Measurements from ENCODE around the gene SCYL2.
A peak's percentile ranks its signal among the peaks of the same experiment; 100 is the strongest.
"Not testable (repeated sequence)": the region's sequence is repeated elsewhere in the genome, so short reads cannot be mapped to it uniquely, and the experiment has no call there.

The SCYL2 gene, protein sequence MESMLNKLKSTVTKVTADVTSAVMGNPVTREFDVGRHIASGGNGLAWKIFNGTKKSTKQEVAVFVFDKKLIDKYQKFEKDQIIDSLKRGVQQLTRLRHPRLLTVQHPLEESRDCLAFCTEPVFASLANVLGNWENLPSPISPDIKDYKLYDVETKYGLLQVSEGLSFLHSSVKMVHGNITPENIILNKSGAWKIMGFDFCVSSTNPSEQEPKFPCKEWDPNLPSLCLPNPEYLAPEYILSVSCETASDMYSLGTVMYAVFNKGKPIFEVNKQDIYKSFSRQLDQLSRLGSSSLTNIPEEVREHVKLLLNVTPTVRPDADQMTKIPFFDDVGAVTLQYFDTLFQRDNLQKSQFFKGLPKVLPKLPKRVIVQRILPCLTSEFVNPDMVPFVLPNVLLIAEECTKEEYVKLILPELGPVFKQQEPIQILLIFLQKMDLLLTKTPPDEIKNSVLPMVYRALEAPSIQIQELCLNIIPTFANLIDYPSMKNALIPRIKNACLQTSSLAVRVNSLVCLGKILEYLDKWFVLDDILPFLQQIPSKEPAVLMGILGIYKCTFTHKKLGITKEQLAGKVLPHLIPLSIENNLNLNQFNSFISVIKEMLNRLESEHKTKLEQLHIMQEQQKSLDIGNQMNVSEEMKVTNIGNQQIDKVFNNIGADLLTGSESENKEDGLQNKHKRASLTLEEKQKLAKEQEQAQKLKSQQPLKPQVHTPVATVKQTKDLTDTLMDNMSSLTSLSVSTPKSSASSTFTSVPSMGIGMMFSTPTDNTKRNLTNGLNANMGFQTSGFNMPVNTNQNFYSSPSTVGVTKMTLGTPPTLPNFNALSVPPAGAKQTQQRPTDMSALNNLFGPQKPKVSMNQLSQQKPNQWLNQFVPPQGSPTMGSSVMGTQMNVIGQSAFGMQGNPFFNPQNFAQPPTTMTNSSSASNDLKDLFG

GRCh38 chr12:100266835-100267602, at the start of gene SCYL2, which contains the start of gene DEPDC4:
Gene SCYL2, plus strand, starts transcription at chr12:100267177. Its CDS starts 15,794 bp downstream, at chr12:100282971.
Gene DEPDC4, minus strand, starts transcription at chr12:100267079. Its CDS starts 3 bp downstream, at chr12:100267076.
- DNase-seq (ENCODE audit: low read depth) = peak; percentile 99

- DNase-seq (ENCODE audit: low read depth) = no peak
Measured at GRCh38 chr12:100219328-100220109, 47.5 kb upstream of the SCYL2 start.

- no peak for DNase-seq (ENCODE audit: low read depth)
Measured at GRCh38 chr12:100221523-100221922, 45.5 kb upstream of the SCYL2 start.

DNA sequence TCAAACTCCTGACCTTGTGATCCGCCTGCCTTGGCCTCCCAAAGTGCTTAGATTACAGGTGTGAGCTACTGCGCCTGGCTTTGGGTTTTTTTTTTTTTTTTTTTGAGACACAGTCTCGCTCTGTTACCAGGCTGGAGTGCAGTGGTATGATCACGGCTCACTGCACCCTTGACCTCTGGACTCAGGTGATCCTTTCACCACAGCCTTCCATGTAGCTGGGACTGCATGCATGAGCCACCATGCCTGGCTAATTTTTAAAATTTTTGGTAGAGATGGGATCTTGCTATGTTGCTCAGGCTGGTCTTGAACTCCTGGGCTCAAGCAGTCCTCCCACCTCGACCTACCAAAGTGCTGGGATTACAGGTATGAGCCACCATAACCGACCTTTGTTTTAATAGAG, 44.8 kb upstream of the SCYL2 start:
- not testable (repeated sequence) for DNase-seq (ENCODE audit: low read depth)

GRCh38 chr12:100225491-100225890, 41.5 kb upstream of the SCYL2 start:
- no peak for DNase-seq (ENCODE audit: low read depth)

DNA sequence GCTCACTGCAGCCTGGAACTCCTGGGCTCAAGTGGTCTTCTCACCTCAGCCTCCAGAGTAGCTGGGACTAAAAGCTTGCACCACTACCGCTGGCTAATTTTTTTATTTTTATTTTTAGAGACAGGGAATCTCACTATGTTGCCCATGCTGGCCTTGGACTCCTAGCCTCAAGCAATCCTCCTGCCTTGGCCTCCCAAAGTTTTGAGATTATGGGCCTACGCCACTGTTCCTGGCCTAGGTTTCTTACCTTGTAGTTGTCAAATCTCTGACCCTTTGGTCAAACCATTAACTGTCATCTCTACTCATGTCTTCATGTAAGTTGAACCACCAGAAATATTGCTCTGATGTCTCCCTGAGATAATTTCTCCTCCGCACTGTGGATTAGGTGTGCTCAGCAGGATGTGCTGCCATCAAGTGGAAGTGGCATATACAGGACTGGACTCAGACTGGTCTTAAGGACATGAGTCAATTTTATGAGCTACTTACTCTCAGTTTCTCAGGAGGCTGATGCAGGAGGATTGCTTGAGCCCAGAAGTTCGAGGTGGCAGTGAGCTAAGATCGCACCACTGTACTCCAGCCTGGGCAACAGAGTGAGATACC, 37.8 kb upstream of the SCYL2 start:
- DNase-seq (ENCODE audit: low read depth) = peak; percentile 20

GRCh38 chr12:100229876-100230275, 37.1 kb upstream of the SCYL2 start:
- DNase-seq (ENCODE audit: low read depth) = no peak

GRCh38 chr12:100231873-100232272, 35.1 kb upstream of the SCYL2 start:
- not testable (repeated sequence) for DNase-seq (ENCODE audit: low read depth)

DNA sequence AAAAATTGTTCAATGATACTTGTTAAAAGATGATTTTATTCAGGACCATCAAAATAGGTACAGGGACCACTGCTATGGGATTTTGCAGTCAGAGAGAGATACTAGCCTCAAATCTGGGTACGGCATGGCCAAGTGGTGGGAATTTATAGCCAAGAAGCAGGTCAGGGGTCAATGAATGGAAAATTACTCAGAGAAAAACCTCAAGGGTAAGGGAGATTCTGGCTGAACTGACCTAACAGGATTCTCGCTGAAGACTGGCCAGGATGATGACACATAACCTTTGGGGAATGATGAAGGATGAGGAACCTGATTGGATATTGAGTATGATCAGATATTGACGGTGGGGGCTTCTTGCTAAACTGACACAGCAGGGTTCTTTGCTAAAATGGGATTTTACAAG, 32.8 kb upstream of the SCYL2 start:
- DNase-seq (ENCODE audit: low read depth) = peak; percentile 36

GRCh38 chr12:100234591-100235304, 32.2 kb upstream of the SCYL2 start:
- DNase-seq (ENCODE audit: low read depth) = peak; percentile 59

DNA sequence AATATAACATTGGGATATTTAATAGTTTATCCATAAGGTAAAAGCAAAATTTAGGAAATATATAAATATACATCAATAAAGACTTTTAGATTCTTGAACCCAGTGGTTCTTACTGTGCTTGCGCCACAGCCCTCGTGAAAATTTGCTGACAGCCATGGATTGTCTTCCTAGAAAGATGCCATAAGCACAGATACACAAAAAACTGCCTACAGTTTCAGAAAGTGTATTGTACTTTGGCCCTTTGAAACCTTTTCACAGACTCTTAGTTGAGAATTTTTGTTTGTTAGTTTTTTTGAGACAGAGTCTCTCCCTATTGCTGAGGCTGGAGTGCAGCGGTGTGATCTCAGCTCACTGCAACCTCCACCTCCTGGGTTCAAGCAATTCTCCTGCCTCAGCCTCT, 28.2 kb upstream of the SCYL2 start:
- no peak for DNase-seq (ENCODE audit: low read depth)

DNA sequence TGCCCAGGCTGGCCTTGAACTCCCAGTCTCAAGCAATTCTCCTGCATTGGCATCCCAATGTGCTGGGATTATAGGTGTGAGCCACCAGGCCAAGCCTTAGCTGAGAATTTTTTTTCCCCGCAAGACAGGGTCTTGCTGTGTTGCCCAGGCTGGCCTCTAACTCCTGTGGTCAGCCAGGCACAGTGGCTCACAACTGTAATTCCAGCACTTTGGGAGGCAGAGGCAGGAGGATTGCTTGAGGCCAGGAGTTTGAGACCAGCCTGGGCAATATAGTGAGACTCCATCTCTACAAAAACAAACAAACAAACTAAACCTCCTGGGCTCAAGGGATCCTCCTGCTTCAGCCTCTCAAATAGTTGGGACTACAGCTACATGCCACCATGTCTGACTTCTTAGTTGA, 27.4 kb upstream of the SCYL2 start:
- DNase-seq (ENCODE audit: low read depth) = no peak

- no peak for DNase-seq (ENCODE audit: low read depth)
Measured at GRCh38 chr12:100243137-100243536, 23.8 kb upstream of the SCYL2 start.

GRCh38 chr12:100247765-100248164, 19.2 kb upstream of the SCYL2 start:
- DNase-seq (ENCODE audit: low read depth) = no peak

DNA sequence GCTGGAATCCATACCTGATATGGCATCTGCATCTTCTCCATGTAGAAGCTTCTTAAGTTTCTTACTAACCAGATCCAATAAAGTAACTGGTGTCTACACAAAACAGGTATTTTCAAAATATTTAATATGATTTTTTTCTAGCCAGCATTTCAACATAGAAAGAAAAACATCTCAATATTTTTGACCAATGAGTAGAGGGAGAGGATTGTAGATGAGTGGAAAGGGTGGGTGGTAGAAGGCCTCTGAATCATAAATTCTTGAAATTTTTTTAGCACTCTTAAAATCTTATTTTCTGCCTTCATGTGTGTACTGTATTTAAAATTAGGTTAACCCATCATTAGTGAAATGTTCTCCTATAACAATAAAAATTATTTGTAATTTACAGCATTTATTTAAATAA, 18.1 kb upstream of the SCYL2 start:
- DNase-seq (ENCODE audit: low read depth) = peak; percentile 41

DNA sequence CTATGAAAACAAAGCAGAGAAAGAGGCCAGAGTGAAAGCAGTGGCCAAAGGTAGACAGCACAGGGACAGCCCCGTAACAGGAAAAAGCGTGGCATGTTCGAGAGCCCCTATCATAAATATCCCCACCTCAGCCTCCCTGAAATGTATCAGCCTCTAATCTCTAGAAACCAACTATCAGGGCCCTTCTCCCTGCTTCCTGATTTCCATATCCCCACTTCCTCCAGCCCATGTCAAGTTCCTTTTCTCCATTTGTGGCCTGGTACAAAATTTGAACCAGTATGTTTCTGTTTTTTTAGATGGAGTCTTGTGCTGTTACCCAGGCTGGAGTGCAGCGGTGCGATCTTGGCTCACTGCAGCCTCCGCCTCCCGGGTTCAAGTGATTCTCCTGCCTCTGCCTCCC, 17.0 kb upstream of the SCYL2 start:
- DNase-seq (ENCODE audit: low read depth) = no peak

DNA sequence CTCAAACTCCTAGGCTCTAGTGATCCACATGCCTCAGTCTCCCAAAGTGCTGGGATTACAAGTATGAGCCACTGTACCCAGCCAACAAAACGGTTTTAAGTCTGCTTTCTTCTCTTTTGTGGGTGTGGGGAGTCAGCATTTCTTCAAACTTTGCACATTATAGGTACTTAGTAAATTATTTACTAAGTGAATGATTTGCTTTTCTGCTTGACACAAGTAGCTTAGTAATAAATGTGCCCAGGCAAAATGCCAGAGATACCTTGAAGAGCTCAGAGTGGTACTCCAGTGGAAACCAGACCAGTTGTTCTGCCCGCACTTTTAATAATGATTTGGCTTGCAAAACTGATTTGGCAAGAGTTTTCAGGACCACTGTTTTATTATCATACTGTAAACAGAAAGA, 15.1 kb upstream of the SCYL2 start:
- no peak for DNase-seq (ENCODE audit: low read depth)

DNA sequence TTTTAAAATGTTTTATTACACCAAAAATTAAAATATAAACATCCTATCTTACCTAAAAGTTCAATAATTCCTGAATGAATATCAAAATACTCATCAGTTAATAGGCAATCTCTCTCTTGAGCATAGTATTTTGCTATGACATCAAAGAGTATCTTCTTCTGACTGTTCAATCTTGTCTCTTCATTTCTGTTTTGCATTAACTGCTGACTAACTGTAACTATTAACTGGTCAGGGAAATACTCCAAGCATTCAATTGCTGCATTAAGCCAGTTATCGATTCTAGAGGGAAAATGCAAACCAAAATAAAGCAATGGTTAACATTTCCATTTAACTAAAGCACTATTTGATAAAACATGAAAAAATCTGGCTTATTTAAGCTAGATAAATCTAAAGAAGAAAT, 13.5 kb upstream of the SCYL2 start:
- DNase-seq (ENCODE audit: low read depth) = no peak

DNA sequence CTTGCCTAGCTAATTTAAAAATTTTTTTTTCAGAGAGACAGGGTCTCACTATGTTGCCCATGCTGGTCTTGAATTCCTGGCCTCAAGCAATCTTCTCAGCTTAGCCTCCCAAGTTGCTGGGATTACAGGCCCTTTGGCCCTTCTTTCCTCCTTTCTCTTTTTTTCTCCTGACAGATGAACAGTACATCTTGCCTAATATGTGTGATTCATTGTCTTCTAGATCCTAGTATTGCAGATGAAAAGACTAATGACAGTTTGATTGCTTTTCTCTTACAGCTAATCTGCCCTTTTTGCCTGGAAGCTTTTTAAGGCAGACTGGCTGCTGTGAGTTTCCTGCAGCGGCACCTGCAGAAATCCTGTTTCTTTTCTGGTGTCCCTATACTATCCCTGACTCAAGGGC, 12.1 kb upstream of the SCYL2 start:
- peak; percentile 25 for DNase-seq (ENCODE audit: low read depth)

- no peak for DNase-seq (ENCODE audit: low read depth)
Measured at GRCh38 chr12:100258127-100258526, 8.8 kb upstream of the SCYL2 start.
